ENCODE measurements around the gene ZC3H12D.
A peak's percentile ranks its signal among the peaks of the same experiment; 100 is the strongest.

The ZC3H12D gene

DNA sequence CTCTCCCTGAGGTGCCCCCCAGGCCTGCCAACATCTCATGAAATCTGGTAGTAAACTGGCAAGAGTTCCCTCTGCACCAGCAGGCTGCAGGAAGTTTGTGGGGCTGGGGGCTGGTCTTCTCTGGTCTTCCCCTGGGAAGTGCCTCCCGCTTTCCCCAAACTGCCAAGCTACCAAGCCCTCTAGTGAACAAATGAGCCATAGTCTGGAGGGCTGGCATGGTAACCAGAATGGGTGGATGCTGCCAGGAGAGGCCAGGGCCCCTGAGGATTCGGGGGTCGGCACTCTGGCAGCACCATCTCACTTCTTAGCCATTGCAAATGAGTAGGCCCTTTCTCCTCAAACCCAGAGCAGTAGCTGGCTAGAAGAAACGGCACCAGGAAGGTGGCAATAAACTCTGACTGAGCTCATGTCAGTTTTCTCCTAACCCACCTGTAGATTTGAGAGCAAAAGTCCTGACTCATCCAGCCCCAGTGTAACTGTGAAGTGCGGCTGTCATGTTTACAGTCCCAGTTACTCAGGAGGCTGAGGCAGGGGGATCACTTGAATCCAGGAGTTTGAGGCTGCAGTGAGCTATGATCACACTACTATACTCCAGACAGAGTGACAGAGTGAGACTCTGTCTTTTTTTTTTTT, 35.9 kb downstream of the ZC3H12D start:
- TF ChIP-seq SCRT2 (tag by site-specific recombination; IDR thresholded peaks at IDR 0.05) = peak; percentile 95
- TF ChIP-seq KLF16 (tag by site-specific recombination; IDR thresholded peaks at IDR 0.05) = no peak
- Histone ChIP-seq H3K36me3 (ENCODE audit: control insufficient read depth in 2 of 2, insufficient read depth in 1 of 2, low read length in 2 of 2) (no peaks in the 10 kb centered on the region), H3K4me1 (ENCODE audit: control insufficient read depth, insufficient read depth, low read length) (no peaks in the 10 kb centered on the region), H3K4me3 (ENCODE audit: low read depth, low read length) (no peak overlapping the region), H3K27ac (ENCODE audit: extremely low read depth, low read depth, low read length) (no peak overlapping the region), H3K9me3 (ENCODE audit: control insufficient read depth, insufficient read depth, low read depth, low read length) (no peaks in the 10 kb centered on the region)
- POLR2A ChIA-PET = no interaction called here
- CTCF ChIA-PET = interaction anchor here (1.4 to 1.7 kb wide), 2 partner anchors 11 to 17 kb away, joined by 3 to 6 read pairs; no protein-coding TSS in a partner anchor

GRCh38 chr6:149446791-149447376, 37.9 kb downstream of the ZC3H12D start:
- Histone ChIP-seq H3K4me3 (ENCODE audit: low read depth, low read length) (no peak overlapping the region), H3K4me1 (ENCODE audit: control insufficient read depth, insufficient read depth, low read length) (no peaks in the 10 kb centered on the region), H3K9me3 (ENCODE audit: control insufficient read depth, insufficient read depth, low read depth, low read length) (no peaks in the 10 kb centered on the region), H3K36me3 (ENCODE audit: control insufficient read depth in 2 of 2, insufficient read depth in 1 of 2, low read length in 2 of 2) (no peaks in the 10 kb centered on the region), H3K27ac (ENCODE audit: extremely low read depth, low read depth, low read length) (no peak overlapping the region)
- TF ChIP-seq HOXD13 (CRISPR knock-in tag; IDR thresholded peaks at IDR 0.05; ENCODE audit: borderline replicate concordance) = no peak
- no peak for TF ChIP-seq ZNF521 (tag by site-specific recombination; IDR thresholded peaks at IDR 0.05)
- no peak for TF ChIP-seq ZNF184 (tag by site-specific recombination; IDR thresholded peaks at IDR 0.05)
- no peak for TF ChIP-seq ZNF501 (tag by site-specific recombination; IDR thresholded peaks at IDR 0.05)
- no peak for TF ChIP-seq ZNF426 (tag by site-specific recombination; IDR thresholded peaks at IDR 0.05)
- no peak for TF ChIP-seq ZNF530 (tag by site-specific recombination; IDR thresholded peaks at IDR 0.05; ENCODE audit: low read depth)
- no peak for TF ChIP-seq ZNF211 (tag by site-specific recombination; IDR thresholded peaks at IDR 0.05; ENCODE audit: low read depth)
- no peak for TF ChIP-seq FEZF1 (tag by site-specific recombination; IDR thresholded peaks at IDR 0.05)
- no peak for TF ChIP-seq ZNF146 (tag by site-specific recombination; IDR thresholded peaks at IDR 0.05)
- no peak for TF ChIP-seq ZNF513 (tag by site-specific recombination; IDR thresholded peaks at IDR 0.05)
- ChIA-PET CTCF (interaction anchor here (0.6 to 1.7 kb wide), 4 partner anchors 14 to 179 kb away, joined by 3 to 4 read pairs (median 3); no protein-coding TSS in a partner anchor), POLR2A (interaction anchor here (0.7 to 1.4 kb wide), 2 partner anchors 14 to 82 kb away, joined by 3 to 4 read pairs; no protein-coding TSS in a partner anchor)

DNA sequence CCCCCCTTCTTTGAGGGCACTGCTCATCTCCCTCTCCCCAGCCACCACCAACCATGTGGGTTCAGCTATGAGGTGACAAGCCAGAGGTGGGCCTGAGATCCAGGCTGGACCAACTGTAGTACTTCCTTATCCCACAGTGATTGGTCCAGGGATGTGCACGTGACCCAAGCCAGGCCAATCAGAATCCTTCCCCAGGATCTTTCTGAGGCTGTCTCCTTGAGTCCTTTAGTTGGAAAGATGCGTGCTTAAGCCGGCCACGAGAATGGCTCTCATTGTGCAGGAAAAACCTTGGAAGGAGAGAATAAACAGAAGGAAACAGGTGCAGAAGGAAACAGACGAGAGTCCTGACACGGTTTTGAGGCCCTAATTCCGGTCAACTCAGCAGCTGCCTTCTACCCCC, 39.2 kb downstream of the ZC3H12D start:
- no peaks in the 10 kb centered on the region for H3K9me3 ChIP-seq (ENCODE audit: control insufficient read depth, insufficient read depth, low read depth, low read length)

More for the DNA sequence above, 39.2 kb downstream of the ZC3H12D start:
- Histone ChIP-seq H3K36me3 (ENCODE audit: control insufficient read depth in 2 of 2, insufficient read depth in 1 of 2, low read length in 2 of 2) (no peaks in the 10 kb centered on the region), H3K4me3 (ENCODE audit: low read depth, low read length) (no peak overlapping the region), H3K4me1 (ENCODE audit: control insufficient read depth, insufficient read depth, low read length) (no peaks in the 10 kb centered on the region; the same call in 1 of the 2 replicates), H3K27ac (ENCODE audit: extremely low read depth, low read depth, low read length) (no peak overlapping the region)
- no peak for TF ChIP-seq ZNF600 (tag by site-specific recombination; IDR thresholded peaks at IDR 0.05)
- TF ChIP-seq ZFP37 (tag by site-specific recombination; IDR thresholded peaks at IDR 0.05) = no peak
- no peak for TF ChIP-seq ZNF658 (tag by site-specific recombination; IDR thresholded peaks at IDR 0.05)
- no peak for TF ChIP-seq AEBP2 (tag by site-specific recombination; IDR thresholded peaks at IDR 0.05; ENCODE audit: borderline replicate concordance)
- TF ChIP-seq ZNF221 (tag by site-specific recombination; IDR thresholded peaks at IDR 0.05; ENCODE audit: borderline replicate concordance) = no peak
- TF ChIP-seq BCL11B (tag by site-specific recombination; IDR thresholded peaks at IDR 0.05; ENCODE audit: low read depth) = no peak
- TF ChIP-seq HOXA7 (CRISPR knock-in tag; IDR thresholded peaks at IDR 0.05; ENCODE audit: borderline replicate concordance) = no peak
- TF ChIP-seq ZNF37A (tag by site-specific recombination; IDR thresholded peaks at IDR 0.05) = no peak
- no peak for TF ChIP-seq GLI4 (tag by site-specific recombination; IDR thresholded peaks at IDR 0.05)
- no peak for TF ChIP-seq KLF1 (tag by site-specific recombination; IDR thresholded peaks at IDR 0.05)
- TF ChIP-seq KLF7 (tag by site-specific recombination; IDR thresholded peaks at IDR 0.05; ENCODE audit: borderline replicate concordance) = no peak
- TF ChIP-seq ZNF549 (tag by site-specific recombination; IDR thresholded peaks at IDR 0.05) = no peak
- no peak for TF ChIP-seq ZNF571 (tag by site-specific recombination; IDR thresholded peaks at IDR 0.05)
- CTCF ChIA-PET = interaction anchor here (0.6 to 1.7 kb wide), 4 partner anchors 13 to 874 kb away, joined by 3 to 4 read pairs (median 4); no protein-coding TSS in a partner anchor
- POLR2A ChIA-PET = no interaction called here

All from HEK293 (cell line).